Effector memory CD8-positive, alpha-beta T cell (primary cell): ENCODE results near the gene PROSER2.
A peak's percentile ranks its signal among the peaks of the same experiment; 100 is the strongest.

Experiments
- ATAC-seq: fragments of 150-1000 bp; cut with Tn5 transposase; replicated peaks from 2 replicates; pipeline ENCODE4 v1.10.0; 2021; ENCODE audit warnings: mild to moderate bottlenecking, moderate library complexity
- DNase-seq, 3 experiments: peaks; one replicate each; pipeline ENCODE4 v3.0.0; 2021
- H3K27ac Mint-ChIP-seq, 2 donors: one replicate each; pipeline ENCODE4 v1.8.0; 2022; ENCODE audit warnings: mild to moderate bottlenecking in 2 of 2, mixed read lengths in 2 of 2, moderate library complexity in 2 of 2
- H3K27me3 Mint-ChIP-seq, 2 donors: one replicate each; pipeline ENCODE4 v1.8.0; 2022; ENCODE audit warnings: mixed read lengths in 2 of 2
- H3K36me3 Mint-ChIP-seq: one replicate; pipeline ENCODE4 v1.8.0; 2022; ENCODE audit warnings: mild to moderate bottlenecking, moderate library complexity, mixed read lengths; ENCODE audit not compliant: insufficient read depth
- H3K4me1 Mint-ChIP-seq, 2 donors: one replicate each; pipeline ENCODE4 v1.8.0; 2022; ENCODE audit warnings: low read depth in 2 of 2, mixed read lengths in 2 of 2
- H3K4me3 Mint-ChIP-seq, 2 donors: one replicate each; pipeline ENCODE4 v1.8.0; 2022; ENCODE audit warnings: mild to moderate bottlenecking in 2 of 2, mixed read lengths in 2 of 2, moderate library complexity in 2 of 2
- H3K9me3 Mint-ChIP-seq, 2 donors: one replicate each; pipeline ENCODE4 v1.8.0; 2022; ENCODE audit warnings: mixed read lengths in 2 of 2

PROSER2 gene

GRCh38 chr10:11854301-11854700 lies 31.1 kb downstream of the PROSER2 start:
- ATAC-seq (no peak), DNase-seq (no peak)
- Mint-ChIP-seq H3K36me3 (peaks cover 5% of the 10 kb centered on the region), H3K4me3 (no peak overlapping the region), H3K27ac (no peak overlapping the region), H3K27me3 (peaks cover 8 to 22% of the 10 kb centered on the region in 2 donors), H3K9me3 (no peaks in the 10 kb centered on the region), H3K4me1 (no peaks in the 10 kb centered on the region)

- ATAC-seq (no peak), DNase-seq (no peak)
- Mint-ChIP-seq H3K4me3 (no peak overlapping the region), H3K4me1 (peaks cover under 1 to 1% of the 10 kb centered on the region in 2 donors), H3K27ac (no peak overlapping the region), H3K9me3 (no peaks in the 10 kb centered on the region), H3K36me3 (peaks cover 8% of the 10 kb centered on the region), H3K27me3 (peaks cover 0 to 10% of the 10 kb centered on the region in 2 donors)
Measured at GRCh38 chr10:11856089-11856488, 32.9 kb downstream of the PROSER2 start.

- Mint-ChIP-seq H3K36me3 (peaks cover 8% of the 10 kb centered on the region), H3K27me3 (peaks cover 0 to 6% of the 10 kb centered on the region in 2 donors), H3K27ac (no peak overlapping the region), H3K9me3 (no peaks in the 10 kb centered on the region), H3K4me3 (no peak overlapping the region), H3K4me1 (peaks cover 6 to 7% of the 10 kb centered on the region in 2 donors)
- DNase-seq (no peak), ATAC-seq (no peak)
Measured at GRCh38 chr10:11856678-11857077, 33.5 kb downstream of the PROSER2 start.

- no peaks in the 10 kb centered on the region for H3K9me3 Mint-ChIP-seq
- peak overlapping the region in 1 of 2 donors; percentile 28 for H3K27ac Mint-ChIP-seq
- H3K36me3 Mint-ChIP-seq = peaks cover 2% of the 10 kb centered on the region
- H3K4me1 Mint-ChIP-seq = peaks cover 13 to 15% of the 10 kb centered on the region in 2 donors
- no peak overlapping the region for H3K4me3 Mint-ChIP-seq
- DNase-seq = no peak
- peaks cover 0 to 6% of the 10 kb centered on the region in 2 donors for H3K27me3 Mint-ChIP-seq
- no peak for ATAC-seq
Measured at GRCh38 chr10:11858093-11858492, 34.9 kb downstream of the PROSER2 start.

- peak overlapping the region in 1 of 2 donors; percentile 35 for H3K4me3 Mint-ChIP-seq
- DNase-seq (no peak), ATAC-seq (peak; percentile 35)
- no peaks in the 10 kb centered on the region for H3K27me3 Mint-ChIP-seq
- H3K9me3 Mint-ChIP-seq = no peaks in the 10 kb centered on the region
- H3K27ac Mint-ChIP-seq = peak overlapping the region; percentile 95
- peaks cover 12% of the 10 kb centered on the region for H3K36me3 Mint-ChIP-seq
- peaks cover 25 to 27% of the 10 kb centered on the region in 2 donors for H3K4me1 Mint-ChIP-seq
Measured at GRCh38 chr10:11861341-11861740, 38.2 kb downstream of the PROSER2 start.

- peaks cover 25 to 27% of the 10 kb centered on the region in 2 donors for H3K4me1 Mint-ChIP-seq
- peak overlapping the region in 1 of 2 donors; percentile 76 for H3K4me3 Mint-ChIP-seq
Measured at GRCh38 chr10:11861811-11862428, 38.8 kb downstream of the PROSER2 start.

GRCh38 chr10:11863353-11864109 lies 40.4 kb downstream of the PROSER2 start:
- peaks cover 25 to 27% of the 10 kb centered on the region in 2 donors for H3K4me1 Mint-ChIP-seq
- DNase-seq (peak; percentile 49 to 54 (median 50)), ATAC-seq (peak; percentile 92)
- no peaks in the 10 kb centered on the region for H3K27me3 Mint-ChIP-seq
- peak overlapping the region; percentile 95 for H3K27ac Mint-ChIP-seq
- H3K9me3 Mint-ChIP-seq = no peaks in the 10 kb centered on the region
- peaks cover 12% of the 10 kb centered on the region for H3K36me3 Mint-ChIP-seq
- H3K4me3 Mint-ChIP-seq = peak overlapping the region; percentile 66 to 76

More at GRCh38 chr10:11861811-11862428, 38.8 kb downstream of the PROSER2 start:
- Mint-ChIP-seq H3K27ac (peak overlapping the region; percentile 95), H3K27me3 (no peaks in the 10 kb centered on the region), H3K36me3 (peaks cover 12% of the 10 kb centered on the region), H3K9me3 (no peaks in the 10 kb centered on the region)
- DNase-seq (no peak), ATAC-seq (no peak)

- Mint-ChIP-seq H3K27ac (peak overlapping the region; percentile 95), H3K36me3 (peaks cover 12% of the 10 kb centered on the region), H3K4me1 (peaks cover 25 to 27% of the 10 kb centered on the region in 2 donors), H3K9me3 (no peaks in the 10 kb centered on the region), H3K27me3 (no peaks in the 10 kb centered on the region), H3K4me3 (no peak overlapping the region)
- DNase-seq (no peak), ATAC-seq (no peak)
Measured at GRCh38 chr10:11864727-11865126, 41.6 kb downstream of the PROSER2 start.

- H3K9me3 Mint-ChIP-seq = no peaks in the 10 kb centered on the region
- no peak overlapping the region for H3K4me3 Mint-ChIP-seq
- H3K4me1 Mint-ChIP-seq = peaks cover 25 to 27% of the 10 kb centered on the region in 2 donors
- H3K27ac Mint-ChIP-seq = no peak overlapping the region
- H3K36me3 Mint-ChIP-seq = peaks cover 9% of the 10 kb centered on the region
- no peak for DNase-seq
- H3K27me3 Mint-ChIP-seq = no peaks in the 10 kb centered on the region
- ATAC-seq = no peak
Measured at GRCh38 chr10:11865561-11865960, 42.4 kb downstream of the PROSER2 start.

- DNase-seq = no peak
- no peaks in the 10 kb centered on the region for H3K9me3 Mint-ChIP-seq
- ATAC-seq = no peak
Measured at GRCh38 chr10:11866199-11866925, 43.2 kb downstream of the PROSER2 start.

GRCh38 chr10:11869219-11869618 lies 46.1 kb downstream of the PROSER2 start:
- Mint-ChIP-seq H3K4me3 (no peak overlapping the region), H3K4me1 (peaks cover 9 to 10% of the 10 kb centered on the region in 2 donors), H3K27me3 (no peaks in the 10 kb centered on the region), H3K36me3 (peaks cover 3% of the 10 kb centered on the region), H3K9me3 (no peaks in the 10 kb centered on the region), H3K27ac (no peak overlapping the region)
- no peak for ATAC-seq
- no peak for DNase-seq

More at GRCh38 chr10:11866199-11866925, 43.2 kb downstream of the PROSER2 start:
- Mint-ChIP-seq H3K4me3 (no peak overlapping the region), H3K27ac (no peak overlapping the region), H3K27me3 (no peaks in the 10 kb centered on the region), H3K36me3 (peaks cover 9% of the 10 kb centered on the region), H3K4me1 (peaks cover 25 to 27% of the 10 kb centered on the region in 2 donors)

GRCh38 chr10:11869743-11870460 lies 46.7 kb downstream of the PROSER2 start:
- ATAC-seq = peak; percentile 51
- no peak for DNase-seq

GRCh38 chr10:11870461-11870780 lies 47.3 kb downstream of the PROSER2 start:
- Mint-ChIP-seq H3K4me1 (peaks cover 8 to 17% of the 10 kb centered on the region in 2 donors), H3K4me3 (no peak overlapping the region), H3K9me3 (no peaks in the 10 kb centered on the region), H3K27me3 (no peaks in the 10 kb centered on the region), H3K36me3 (peaks cover 9% of the 10 kb centered on the region), H3K27ac (no peak overlapping the region)
- ATAC-seq = no peak
- no peak for DNase-seq

More at GRCh38 chr10:11869743-11870460, 46.7 kb downstream of the PROSER2 start:
- Mint-ChIP-seq H3K27me3 (no peaks in the 10 kb centered on the region), H3K36me3 (peaks cover 8% of the 10 kb centered on the region), H3K27ac (no peak overlapping the region), H3K9me3 (no peaks in the 10 kb centered on the region), H3K4me3 (no peak overlapping the region), H3K4me1 (peaks cover 8 to 13% of the 10 kb centered on the region in 2 donors)
